Measurements from ENCODE around the gene NCAN. TPM values are rescaled to one million over a fixed set of nuclear protein-coding genes. Genes with fewer than 3 reads are reported as not detected.

The NCAN gene
- polyA plus RNA-seq, 2 of the 4 experiments (the other 2 are of a cell fraction) = 0.03 to 0.05 TPM

- no peak overlapping the region for H3K4me3 ChIP-seq
- no peak overlapping the region for H3K4me2 ChIP-seq
- no peaks in the 10 kb centered on the region for H3K9me3 ChIP-seq
- no peak for DNase-seq (ENCODE audit: low read depth in 1 of 2, low spot score in 1 of 2)
- ATAC-seq = no peak; a peak in 1 of 6 replicates
- POLR2A ChIA-PET = no interaction called here
- WGBS (ENCODE audit: missing lambda C conversion rate) = 90% methylated on average over 8 of the region's 9 CpGs
- TF ChIP-seq MAX (IDR thresholded peaks at IDR 0.05) (no peak), ZSCAN20 (CRISPR knock-in tag; IDR thresholded peaks at IDR 0.05) (no peak), CHD2 (IDR thresholded peaks at IDR 0.05; ENCODE audit: low read length, partially characterized antibody) (no peak)
- no peak overlapping the region for H3K27ac ChIP-seq
- FAIRE-seq = no peak
- CTCF ChIA-PET = interaction anchor here (0.9 to 1.6 kb wide), 3 partner anchors 10 to 193 kb away, joined by 3 to 5 read pairs (median 3); no protein-coding TSS in a partner anchor
- no peaks in the 10 kb centered on the region for H3K4me1 ChIP-seq
These were observed 86.0 kb downstream of the NCAN start for GRCh38 chr19:19297759-19298158.

GRCh38 chr19:19300613-19301012 lies 88.9 kb downstream of the NCAN start:
- no peak overlapping the region for H3K4me2 ChIP-seq
- 94% methylated on average over 6 of the region's 12 CpGs for WGBS (ENCODE audit: missing lambda C conversion rate)
- FAIRE-seq = no peak
- no peak for ATAC-seq
- DNase-seq (ENCODE audit: low read depth in 1 of 2, low spot score in 1 of 2) = no peak
- H3K4me1 ChIP-seq = no peaks in the 10 kb centered on the region
- ChIA-PET POLR2A (no interaction called here), CTCF (no interaction called here)
- no peak overlapping the region for H3K27ac ChIP-seq
- no peak overlapping the region for H3K4me3 ChIP-seq
- TF ChIP-seq ELK1 (IDR thresholded peaks at IDR 0.05; ENCODE audit: low read depth, low read length) (no peak), EHF (CRISPR knock-in tag; IDR thresholded peaks at IDR 0.05) (no peak), HOXB5 (CRISPR knock-in tag; IDR thresholded peaks at IDR 0.05) (no peak), JUN (IDR thresholded peaks at IDR 0.05) (no peak), ZSCAN20 (CRISPR knock-in tag; IDR thresholded peaks at IDR 0.05) (no peak), RARB (CRISPR knock-in tag; IDR thresholded peaks at IDR 0.05) (no peak), MAX (IDR thresholded peaks at IDR 0.05) (no peak), MAFK (IDR thresholded peaks at IDR 0.05; ENCODE audit: partially characterized antibody) (no peak), FOXS1 (CRISPR knock-in tag; IDR thresholded peaks at IDR 0.05) (no peak), REST (IDR thresholded peaks at IDR 0.05) (no peak), BHLHE40 (IDR thresholded peaks at IDR 0.05; ENCODE audit: low read depth, low read length) (no peak), NFE2L2 (conservative IDR thresholded peaks at IDR 0.05; ENCODE audit: low read length) (no peak), SMC3 (IDR thresholded peaks at IDR 0.05) (no peak), MYC (IDR thresholded peaks at IDR 0.05; ENCODE audit: borderline replicate concordance, low read length) (no peak), SREBF2 (IDR thresholded peaks at IDR 0.05) (no peak), HOXB13 (CRISPR knock-in tag; IDR thresholded peaks at IDR 0.05; ENCODE audit: low read depth) (no peak), HES2 (IDR thresholded peaks at IDR 0.05) (no peak), PBX3 (IDR thresholded peaks at IDR 0.05) (no peak), CHD2 (IDR thresholded peaks at IDR 0.05; ENCODE audit: low read length, partially characterized antibody) (no peak)
- no peaks in the 10 kb centered on the region for H3K9me3 ChIP-seq

Small RNAs within 50 kb of the gene (small RNA-seq; reads per million reads assigned to genes)
- 0 reads per million in 6 experiments for gene RNU6-1028P

Other genes starting within 250 kb of the NCAN start
- 39.3 and 42.4 TPM in 2 replicates for gene SUGP2, start 178.4 kb upstream of the NCAN start, polyA plus RNA-seq (2011; rRNA removed)
- gene SUGP2, start 178.4 kb upstream of the NCAN start, polyA plus RNA-seq (2017; fragmentation: RNase III; extraction: RNeasy Plus Mini Kit Qiagen cat#74134 plus additional on column Dnase treatment) = 42.3 to 43.9 TPM (median 43.6 TPM) in 3 replicates
- 18.2 and 18.4 TPM in 2 replicates for gene ARMC6, start 178.4 kb upstream of the NCAN start, polyA plus RNA-seq (2011; rRNA removed)
- gene ARMC6, start 178.4 kb upstream of the NCAN start, polyA plus RNA-seq (2017; fragmentation: RNase III; extraction: RNeasy Plus Mini Kit Qiagen cat#74134 plus additional on column Dnase treatment) = 27.2 to 27.6 TPM (median 27.5 TPM) in 3 replicates
- 0.85 and 0.92 TPM in 2 replicates for gene SLC25A42, start 148.0 kb upstream of the NCAN start, polyA plus RNA-seq (2011; rRNA removed)
- 1.3 to 1.7 TPM (median 1.6 TPM) in 3 replicates for gene SLC25A42, start 148.0 kb upstream of the NCAN start, polyA plus RNA-seq (2017; fragmentation: RNase III; extraction: RNeasy Plus Mini Kit Qiagen cat#74134 plus additional on column Dnase treatment)
- gene TMEM161A, start 73.5 kb upstream of the NCAN start, polyA plus RNA-seq (2011; rRNA removed) = 18.3 and 19.3 TPM in 2 replicates
- gene TMEM161A, start 73.5 kb upstream of the NCAN start, polyA plus RNA-seq (2017; fragmentation: RNase III; extraction: RNeasy Plus Mini Kit Qiagen cat#74134 plus additional on column Dnase treatment) = 19.2 to 22.1 TPM (median 21.3 TPM) in 3 replicates
- gene MEF2B, start 41.7 kb upstream of the NCAN start, polyA plus RNA-seq (2011; rRNA removed) = 0.10 and 0.20 TPM in 2 replicates
- 0.13 to 0.31 TPM (median 0.29 TPM) in 3 replicates for gene MEF2B, start 41.7 kb upstream of the NCAN start, polyA plus RNA-seq (2017; fragmentation: RNase III; extraction: RNeasy Plus Mini Kit Qiagen cat#74134 plus additional on column Dnase treatment)
- gene BORCS8, start 19.8 kb upstream of the NCAN start, polyA plus RNA-seq (2011; rRNA removed) = 7.2 and 9.1 TPM in 2 replicates
- gene BORCS8, start 19.8 kb upstream of the NCAN start, polyA plus RNA-seq (2017; fragmentation: RNase III; extraction: RNeasy Plus Mini Kit Qiagen cat#74134 plus additional on column Dnase treatment) = 10.6 to 12.3 TPM (median 11.5 TPM) in 3 replicates
- 23.4 and 24.3 TPM in 2 replicates for gene RFXANK, start 19.7 kb upstream of the NCAN start, polyA plus RNA-seq (2011; rRNA removed)
- 30.0 to 32.3 TPM (median 30.6 TPM) in 3 replicates for gene RFXANK, start 19.7 kb upstream of the NCAN start, polyA plus RNA-seq (2017; fragmentation: RNase III; extraction: RNeasy Plus Mini Kit Qiagen cat#74134 plus additional on column Dnase treatment)
- gene NR2C2AP, start 8.5 kb upstream of the NCAN start, polyA plus RNA-seq (2011; rRNA removed) = 19.3 and 20.0 TPM in 2 replicates
- gene NR2C2AP, start 8.5 kb upstream of the NCAN start, polyA plus RNA-seq (2017; fragmentation: RNase III; extraction: RNeasy Plus Mini Kit Qiagen cat#74134 plus additional on column Dnase treatment) = 24.1 to 24.8 TPM (median 24.6 TPM) in 3 replicates
- 0.45 and 0.62 TPM in 2 replicates for gene TM6SF2, start 61.3 kb downstream of the NCAN start, polyA plus RNA-seq (2011; rRNA removed)
- gene TM6SF2, start 61.3 kb downstream of the NCAN start, polyA plus RNA-seq (2017; fragmentation: RNase III; extraction: RNeasy Plus Mini Kit Qiagen cat#74134 plus additional on column Dnase treatment) = 0.54 to 0.88 TPM (median 0.65 TPM) in 3 replicates
- 17.6 and 21.9 TPM in 2 replicates for gene SUGP1, start 108.6 kb downstream of the NCAN start, polyA plus RNA-seq (2011; rRNA removed)
- 27.4 to 30.0 TPM (median 30.0 TPM) in 3 replicates for gene SUGP1, start 108.6 kb downstream of the NCAN start, polyA plus RNA-seq (2017; fragmentation: RNase III; extraction: RNeasy Plus Mini Kit Qiagen cat#74134 plus additional on column Dnase treatment)
- 8.5 and 14.0 TPM in 2 replicates for gene MAU2, start 108.9 kb downstream of the NCAN start, polyA plus RNA-seq (2011; rRNA removed)
- 10.0 to 11.6 TPM (median 11.5 TPM) in 3 replicates for gene MAU2, start 108.9 kb downstream of the NCAN start, polyA plus RNA-seq (2017; fragmentation: RNase III; extraction: RNeasy Plus Mini Kit Qiagen cat#74134 plus additional on column Dnase treatment)
- gene GATAD2A, start 193.7 kb downstream of the NCAN start, polyA plus RNA-seq (2011; rRNA removed) = 12.5 and 25.2 TPM in 2 replicates
- gene GATAD2A, start 193.7 kb downstream of the NCAN start, polyA plus RNA-seq (2017; fragmentation: RNase III; extraction: RNeasy Plus Mini Kit Qiagen cat#74134 plus additional on column Dnase treatment) = 28.4 to 29.3 TPM (median 28.9 TPM) in 3 replicates